Keratinocyte (primary cell): ENCODE results near the gene SMU1.

Source experiments
- CTCF ChIP-seq, 3 experiments: IDR thresholded peaks in 1 of 3; conservative IDR thresholded peaks in 1 of 3; optimal IDR thresholded peaks in 1 of 3; 2 replicates in 2 of 3; 3 replicates in 1 of 3; pipeline versions ENCODE3 to v1.5.1; 2011; ENCODE audit warnings: low read length in 3 of 3, mild to moderate bottlenecking in 3 of 3, moderate library complexity in 2 of 3, control low read depth in 1 of 3, inconsistent platforms in 1 of 3; ENCODE audit not compliant: insufficient read depth in 2 of 3; ENCODE audit errors: extremely low read depth in 1 of 3
- EZH2 ChIP-seq: IDR thresholded peaks from one replicate; pipeline ENCODE4 v1.6.1; 2012; ENCODE audit warnings: inconsistent platforms, mild to moderate bottlenecking, low read length, moderate library complexity

- no peak for TF ChIP-seq CTCF (optimal IDR thresholded peaks at IDR 0.05 in 1 of 3, IDR thresholded peaks at IDR 0.05 in 1 of 3, conservative IDR thresholded peaks at IDR 0.05 in 1 of 3; ENCODE audit: extremely low read depth in 1 of 3, insufficient read depth in 2 of 3, low read length in 3 of 3)
- TF ChIP-seq EZH2, result no peak
These were observed 29.0 kb upstream of the SMU1 start for GRCh38 chr9:33105504-33105903.
